ENCODE data around the gene PRMT1. TPM values are rescaled to one million over a fixed set of nuclear protein-coding genes. Genes with fewer than 3 reads are reported as not detected.

The PRMT1 gene
- total and polyA plus RNA-seq, 4 donors: 122 to 254 (median 127) TPM

DNA sequence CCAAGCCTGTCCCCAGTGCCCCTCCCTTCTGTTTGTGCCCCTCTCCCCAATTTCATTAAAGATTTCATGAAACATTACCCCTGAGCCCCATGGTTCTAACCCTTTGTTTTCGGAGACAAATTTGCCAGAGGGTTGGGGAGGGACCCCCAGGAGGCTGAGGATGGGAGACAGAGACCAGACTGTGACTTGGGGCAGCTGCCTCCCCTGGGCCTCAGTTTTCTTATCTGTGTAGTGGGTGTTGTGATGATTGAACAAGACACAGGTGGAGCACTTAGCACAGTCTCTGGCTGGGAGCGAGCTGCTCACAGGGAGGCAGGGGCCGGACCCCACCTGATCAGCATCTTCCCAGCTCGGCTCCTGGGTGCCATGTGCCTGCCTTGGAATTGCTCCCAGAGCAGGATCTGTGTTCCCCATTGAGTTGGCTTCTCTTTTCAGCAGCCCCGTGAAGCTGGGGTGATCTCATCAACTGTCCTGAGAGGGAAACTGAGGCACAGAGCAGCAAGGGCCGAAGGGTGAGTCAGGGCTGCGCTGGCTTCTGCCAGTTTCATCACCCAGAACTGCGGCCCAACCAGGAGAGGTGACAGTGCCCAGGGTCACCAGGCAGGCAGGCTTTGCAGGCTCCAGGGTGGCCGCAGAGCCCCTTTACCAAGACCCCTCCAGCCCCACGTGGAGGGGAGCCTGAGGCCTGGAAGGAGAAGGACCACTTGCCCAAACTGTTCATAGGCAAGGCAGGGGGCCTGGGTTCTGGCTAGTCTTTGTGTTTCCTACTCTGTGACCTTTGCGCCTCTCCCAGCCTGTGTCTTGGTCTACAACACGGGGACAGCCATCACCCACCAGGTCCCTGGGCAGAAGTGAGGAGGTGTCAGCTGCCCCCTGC is 18.3 kb upstream of the PRMT1 start:
- Histone ChIP-seq H3K27ac (ENCODE audit: low read depth in 1 of 2, low read length in 1 of 2) (no peak overlapping the region), H3K36me3 (ENCODE audit: control insufficient read depth in 4 of 4, insufficient read depth in 4 of 4, low read length in 4 of 4) (peaks cover 11 to 84% (median 47%) of the 10 kb centered on the region in 4 donors), H3K4me1 (ENCODE audit: control insufficient read depth in 5 of 5, insufficient read depth in 5 of 5, low read length in 5 of 5) (peaks cover 0 to 2% (median 0%) of the 10 kb centered on the region in 5 donors), H3K9me3 (ENCODE audit: control insufficient read depth in 4 of 4, insufficient read depth in 3 of 4, low read length in 3 of 4) (no peaks in the 10 kb centered on the region), H3K27me3 (ENCODE audit: control insufficient read depth in 3 of 3, insufficient read depth in 3 of 3, low read length in 2 of 3) (no peaks in the 10 kb centered on the region), H3K9ac (ENCODE audit: insufficient read depth in 1 of 2, low read length in 2 of 2) (no peak overlapping the region), H3K4me3 (no peak overlapping the region)
- TF ChIP-seq, protein P1, sequence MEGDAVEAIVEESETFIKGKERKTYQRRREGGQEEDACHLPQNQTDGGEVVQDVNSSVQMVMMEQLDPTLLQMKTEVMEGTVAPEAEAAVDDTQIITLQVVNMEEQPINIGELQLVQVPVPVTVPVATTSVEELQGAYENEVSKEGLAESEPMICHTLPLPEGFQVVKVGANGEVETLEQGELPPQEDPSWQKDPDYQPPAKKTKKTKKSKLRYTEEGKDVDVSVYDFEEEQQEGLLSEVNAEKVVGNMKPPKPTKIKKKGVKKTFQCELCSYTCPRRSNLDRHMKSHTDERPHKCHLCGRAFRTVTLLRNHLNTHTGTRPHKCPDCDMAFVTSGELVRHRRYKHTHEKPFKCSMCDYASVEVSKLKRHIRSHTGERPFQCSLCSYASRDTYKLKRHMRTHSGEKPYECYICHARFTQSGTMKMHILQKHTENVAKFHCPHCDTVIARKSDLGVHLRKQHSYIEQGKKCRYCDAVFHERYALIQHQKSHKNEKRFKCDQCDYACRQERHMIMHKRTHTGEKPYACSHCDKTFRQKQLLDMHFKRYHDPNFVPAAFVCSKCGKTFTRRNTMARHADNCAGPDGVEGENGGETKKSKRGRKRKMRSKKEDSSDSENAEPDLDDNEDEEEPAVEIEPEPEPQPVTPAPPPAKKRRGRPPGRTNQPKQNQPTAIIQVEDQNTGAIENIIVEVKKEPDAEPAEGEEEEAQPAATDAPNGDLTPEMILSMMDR (IDR thresholded peaks at IDR 0.05; ENCODE audit: control extremely low read depth, extremely low read depth): no peak
- WGBS, 2 donors: 92 to 93% methylated on average over 11 to 12 of the region's 12 CpGs
- DNase-seq: no peak
- ATAC-seq (ENCODE audit: insufficient read depth, low FRiP score): no peak

DNA sequence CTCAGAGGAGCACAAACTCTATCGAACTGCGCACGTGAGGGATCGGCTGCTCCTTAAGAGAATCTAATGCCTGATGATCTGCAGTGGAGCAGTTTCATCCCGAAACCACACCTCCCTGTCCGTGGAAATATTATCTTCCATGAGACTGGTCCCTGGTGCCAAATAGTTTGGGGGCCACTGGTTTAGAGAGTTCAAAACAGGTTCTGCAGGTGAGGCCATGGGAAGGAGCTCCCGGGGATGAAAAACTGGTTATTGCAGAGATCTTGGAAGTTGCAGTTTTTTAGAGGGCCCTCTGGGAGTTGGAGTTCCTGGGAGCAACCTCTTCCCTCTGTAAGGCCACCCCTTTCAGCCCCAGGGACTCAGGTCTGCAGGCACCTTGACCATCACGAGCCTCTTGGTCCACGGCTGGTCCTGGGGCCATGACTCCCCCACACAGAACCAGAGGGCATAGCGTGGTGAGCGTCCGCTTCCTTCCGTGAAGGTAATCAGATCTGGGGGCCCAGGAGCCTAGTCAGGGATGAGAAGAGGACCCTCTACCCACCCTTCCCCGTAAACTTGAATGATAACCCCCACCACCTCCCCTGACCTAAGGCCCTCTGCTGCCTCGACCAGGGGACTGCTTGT is 16.6 kb upstream of the PRMT1 start:
- Histone ChIP-seq H3K4me3 (no peak overlapping the region), H3K9me3 (ENCODE audit: control insufficient read depth in 4 of 4, insufficient read depth in 3 of 4, low read length in 3 of 4) (no peaks in the 10 kb centered on the region), H3K27ac (ENCODE audit: low read depth in 1 of 2, low read length in 1 of 2) (no peak overlapping the region), H3K4me1 (ENCODE audit: control insufficient read depth in 5 of 5, insufficient read depth in 5 of 5, low read length in 5 of 5) (peaks cover 0 to 6% (median 0%) of the 10 kb centered on the region in 5 donors), H3K27me3 (ENCODE audit: control insufficient read depth in 3 of 3, insufficient read depth in 3 of 3, low read length in 2 of 3) (no peaks in the 10 kb centered on the region), H3K9ac (ENCODE audit: insufficient read depth in 1 of 2, low read length in 2 of 2) (no peak overlapping the region), H3K36me3 (ENCODE audit: control insufficient read depth in 4 of 4, insufficient read depth in 4 of 4, low read length in 4 of 4) (peaks cover 11 to 70% (median 40%) of the 10 kb centered on the region in 4 donors)
- 89 to 91% methylated on average over 15 of the region's 15 CpGs for WGBS, 2 donors
- no peak for ATAC-seq (ENCODE audit: insufficient read depth, low FRiP score)
- TF ChIP-seq, protein P1 (IDR thresholded peaks at IDR 0.05; ENCODE audit: control extremely low read depth, extremely low read depth): no peak
- DNase-seq: peak in 1 of 3 donors; percentile 9

DNA sequence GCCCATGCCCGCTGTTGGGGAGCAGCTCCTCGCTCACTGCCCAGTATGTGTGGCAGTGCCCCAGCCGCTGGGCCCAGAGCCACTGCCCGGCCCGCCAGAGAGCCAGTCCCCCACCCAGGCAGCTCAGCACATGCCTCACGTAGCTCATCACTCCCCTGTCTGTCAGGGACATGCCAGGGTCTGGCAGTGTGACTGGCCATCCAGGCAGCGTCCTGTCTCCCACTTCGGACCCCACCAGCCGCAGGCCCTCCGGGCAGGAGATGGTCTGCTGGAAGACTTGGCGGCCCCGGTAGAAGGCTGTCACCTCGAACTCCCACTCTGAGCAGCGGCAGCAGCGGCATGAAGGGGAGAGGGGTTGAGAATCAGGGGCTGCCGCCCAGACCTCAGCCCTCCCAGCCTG is 15.1 kb upstream of the PRMT1 start:
- no peak for ATAC-seq (ENCODE audit: insufficient read depth, low FRiP score)
- Histone ChIP-seq H3K4me1 (ENCODE audit: control insufficient read depth in 5 of 5, insufficient read depth in 5 of 5, low read length in 5 of 5) (peaks cover 0 to 15% (median 8%) of the 10 kb centered on the region in 5 donors), H3K9ac (ENCODE audit: insufficient read depth in 1 of 2, low read length in 2 of 2) (no peak overlapping the region), H3K27ac (ENCODE audit: low read depth in 1 of 2, low read length in 1 of 2) (no peak overlapping the region), H3K4me3 (no peak overlapping the region), H3K36me3 (ENCODE audit: control insufficient read depth in 4 of 4, insufficient read depth in 4 of 4, low read length in 4 of 4) (peaks cover 11 to 57% (median 29%) of the 10 kb centered on the region in 4 donors), H3K27me3 (ENCODE audit: control insufficient read depth in 3 of 3, insufficient read depth in 3 of 3, low read length in 2 of 3) (no peaks in the 10 kb centered on the region), H3K9me3 (ENCODE audit: control insufficient read depth in 4 of 4, insufficient read depth in 3 of 4, low read length in 3 of 4) (no peaks in the 10 kb centered on the region)
- WGBS, 2 donors: 93 to 96% methylated on average over 13 to 16 of the region's 16 CpGs
- DNase-seq: no peak
- TF ChIP-seq, protein P1 (IDR thresholded peaks at IDR 0.05; ENCODE audit: control extremely low read depth, extremely low read depth): no peak
